NB4 (cell line): ENCODE results near the gene FNIP2.

Experiments used
- MAX ChIP-seq: IDR thresholded peaks from 2 replicates; pipeline ENCODE4 v1.6.1; 2011; ENCODE audit warnings: low read depth, low read length
- MYC ChIP-seq: IDR thresholded peaks from 2 replicates; pipeline ENCODE4 v1.6.1; 2011; ENCODE audit warnings: low read depth, low read length
- POLR2A ChIP-seq: IDR thresholded peaks from 2 replicates; pipeline ENCODE4 v1.6.1; 2011; ENCODE audit warnings: mild to moderate bottlenecking; ENCODE audit not compliant: insufficient read length; ENCODE audit errors: extremely low read depth
- TF ChIP-seq, protein P1 (sequence below): IDR thresholded peaks from one replicate; pipeline ENCODE4 v1.5.1; 2012; ENCODE audit warnings: low read depth, low read length

DNA sequence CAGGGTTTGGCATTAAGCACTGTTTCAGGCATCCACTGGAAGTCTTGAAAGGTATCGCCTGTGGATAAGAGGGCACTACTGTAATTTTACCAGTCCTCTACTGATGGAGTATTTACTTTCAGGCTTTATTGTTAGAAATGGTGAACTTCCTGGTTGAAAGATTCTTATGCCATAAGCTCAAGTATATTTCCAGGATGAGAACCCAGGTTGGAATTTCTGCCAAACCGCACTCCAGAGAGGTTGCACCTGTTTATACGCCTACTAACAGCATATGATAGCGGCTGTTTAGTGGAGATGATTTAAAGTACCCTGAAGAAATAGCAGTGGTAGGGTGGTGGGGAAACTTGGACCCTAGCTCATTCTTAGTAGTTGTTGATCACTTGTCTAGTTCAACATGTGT, 9.9 kb downstream of the FNIP2 start:
- TF ChIP-seq, protein P1, sequence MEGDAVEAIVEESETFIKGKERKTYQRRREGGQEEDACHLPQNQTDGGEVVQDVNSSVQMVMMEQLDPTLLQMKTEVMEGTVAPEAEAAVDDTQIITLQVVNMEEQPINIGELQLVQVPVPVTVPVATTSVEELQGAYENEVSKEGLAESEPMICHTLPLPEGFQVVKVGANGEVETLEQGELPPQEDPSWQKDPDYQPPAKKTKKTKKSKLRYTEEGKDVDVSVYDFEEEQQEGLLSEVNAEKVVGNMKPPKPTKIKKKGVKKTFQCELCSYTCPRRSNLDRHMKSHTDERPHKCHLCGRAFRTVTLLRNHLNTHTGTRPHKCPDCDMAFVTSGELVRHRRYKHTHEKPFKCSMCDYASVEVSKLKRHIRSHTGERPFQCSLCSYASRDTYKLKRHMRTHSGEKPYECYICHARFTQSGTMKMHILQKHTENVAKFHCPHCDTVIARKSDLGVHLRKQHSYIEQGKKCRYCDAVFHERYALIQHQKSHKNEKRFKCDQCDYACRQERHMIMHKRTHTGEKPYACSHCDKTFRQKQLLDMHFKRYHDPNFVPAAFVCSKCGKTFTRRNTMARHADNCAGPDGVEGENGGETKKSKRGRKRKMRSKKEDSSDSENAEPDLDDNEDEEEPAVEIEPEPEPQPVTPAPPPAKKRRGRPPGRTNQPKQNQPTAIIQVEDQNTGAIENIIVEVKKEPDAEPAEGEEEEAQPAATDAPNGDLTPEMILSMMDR: no peak
- no peak for TF ChIP-seq POLR2A
- no peak for TF ChIP-seq MAX
- TF ChIP-seq MYC: no peak
